OCI-LY1 (cell line): ENCODE data around the gene CTF1.

Experiments used
- CTCF ChIP-seq: fragments of 200-600 bp; sonication (generic), shearing (Covaris generic); IDR thresholded peaks from 2 replicates; pipeline ENCODE4 v1.5.1; 2017; ENCODE audit warnings: mild to moderate bottlenecking, antibody characterized with exemption, low read length, moderate library complexity, mixed read lengths
- EZH2 ChIP-seq: fragments of 200-600 bp; sonication (generic), shearing (Covaris generic); IDR thresholded peaks from 2 replicates; pipeline ENCODE4 v1.8.0; 2017; ENCODE audit warnings: borderline replicate concordance, mixed run types, mild to moderate bottlenecking, antibody characterized with exemption, low read length, moderate library complexity, mixed read lengths

- TF ChIP-seq CTCF (no peak), EZH2 (no peak)
Measured at GRCh38 chr16:30942426-30942806, 46.0 kb downstream of the CTF1 start.
